GM12892 (cell line): Measurements from ENCODE around the gene CDC20B.
"Not testable (repeated sequence)": the region's sequence is repeated elsewhere in the genome, so short reads cannot be mapped to it uniquely, and the experiment has no call there.

Source experiments
- POLR2A ChIP-seq: IDR thresholded peaks from 2 replicates; pipeline ENCODE4 v1.6.1; 2011; ENCODE audit warnings: low read depth, low read length, control low read depth
- POLR2AphosphoS5 ChIP-seq: IDR thresholded peaks from 2 replicates; pipeline ENCODE4 v1.6.1; 2011; ENCODE audit warnings: low read depth, low read length, control low read depth

- not testable (repeated sequence) for TF ChIP-seq POLR2A, POLR2AphosphoS5
These were observed 71.8 kb downstream of the CDC20B start for GRCh38 chr5:55101148-55101547.
